Body of pancreas (tissue), 4 donors: Measurements from ENCODE around the gene PTGFRN.
"Not testable (repeated sequence)": the region's sequence is repeated elsewhere in the genome, so short reads cannot be mapped to it uniquely, and the experiment has no call there.

Source experiments
- POLR2A ChIP-seq, 3 donors: fragments of 450-650 bp; IDR thresholded peaks; one replicate each; pipeline ENCODE4 v1.6.1; 2016; ENCODE audit warnings: antibody characterized with exemption in 3 of 3, mild to moderate bottlenecking in 2 of 3
- TF ChIP-seq, protein P1 (sequence below), 7 experiments: fragments of 450-650 bp in 4 of 7; fragments of 200-600 bp in 3 of 7; sonication (generic) in 3 of 7; IDR thresholded peaks; one replicate each; pipeline ENCODE4 v1.5.1; 2016 to 2019; ENCODE audit warnings: antibody characterized with exemption in 7 of 7

DNA sequence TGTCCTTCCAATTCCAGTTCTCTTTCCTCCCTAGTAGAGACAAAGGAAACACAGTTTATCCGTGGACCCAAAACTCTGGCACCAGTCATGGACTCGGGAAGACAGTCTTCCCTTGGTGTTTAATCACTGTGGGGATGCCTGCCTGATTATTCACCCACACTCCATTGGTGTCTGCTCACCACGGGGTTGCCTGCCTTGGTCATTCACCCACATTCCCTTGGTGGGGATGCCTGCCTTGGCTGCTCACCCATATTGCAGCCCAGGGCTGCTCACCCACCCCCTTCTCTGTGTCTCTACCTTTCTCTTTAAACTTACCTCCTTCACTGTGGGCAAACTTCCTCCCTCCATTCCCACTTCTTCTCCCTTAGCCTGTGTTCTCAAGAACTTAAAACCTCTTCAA lies 46.7 kb upstream of the PTGFRN start:
- TF ChIP-seq, protein P1, sequence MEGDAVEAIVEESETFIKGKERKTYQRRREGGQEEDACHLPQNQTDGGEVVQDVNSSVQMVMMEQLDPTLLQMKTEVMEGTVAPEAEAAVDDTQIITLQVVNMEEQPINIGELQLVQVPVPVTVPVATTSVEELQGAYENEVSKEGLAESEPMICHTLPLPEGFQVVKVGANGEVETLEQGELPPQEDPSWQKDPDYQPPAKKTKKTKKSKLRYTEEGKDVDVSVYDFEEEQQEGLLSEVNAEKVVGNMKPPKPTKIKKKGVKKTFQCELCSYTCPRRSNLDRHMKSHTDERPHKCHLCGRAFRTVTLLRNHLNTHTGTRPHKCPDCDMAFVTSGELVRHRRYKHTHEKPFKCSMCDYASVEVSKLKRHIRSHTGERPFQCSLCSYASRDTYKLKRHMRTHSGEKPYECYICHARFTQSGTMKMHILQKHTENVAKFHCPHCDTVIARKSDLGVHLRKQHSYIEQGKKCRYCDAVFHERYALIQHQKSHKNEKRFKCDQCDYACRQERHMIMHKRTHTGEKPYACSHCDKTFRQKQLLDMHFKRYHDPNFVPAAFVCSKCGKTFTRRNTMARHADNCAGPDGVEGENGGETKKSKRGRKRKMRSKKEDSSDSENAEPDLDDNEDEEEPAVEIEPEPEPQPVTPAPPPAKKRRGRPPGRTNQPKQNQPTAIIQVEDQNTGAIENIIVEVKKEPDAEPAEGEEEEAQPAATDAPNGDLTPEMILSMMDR (IDR thresholded peaks at IDR 0.05), result not testable (repeated sequence)
- not testable (repeated sequence) for TF ChIP-seq POLR2A (IDR thresholded peaks at IDR 0.05)
